HG03108 (cell line): ENCODE results near the gene ZNF620.
A peak's percentile ranks its signal among the peaks of the same experiment; 100 is the strongest.
"Not testable (repeated sequence)": the region's sequence is repeated elsewhere in the genome, so short reads cannot be mapped to it uniquely, and the experiment has no call there.

Experiments
- ATAC-seq: cut with Tn5 transposase; IDR thresholded peaks from one replicate; pipeline ENCODE4 v1.9.1; 2021; ENCODE audit warnings: moderate library complexity; ENCODE audit not compliant: unreplicated experiment

Gene ZNF620

DNA sequence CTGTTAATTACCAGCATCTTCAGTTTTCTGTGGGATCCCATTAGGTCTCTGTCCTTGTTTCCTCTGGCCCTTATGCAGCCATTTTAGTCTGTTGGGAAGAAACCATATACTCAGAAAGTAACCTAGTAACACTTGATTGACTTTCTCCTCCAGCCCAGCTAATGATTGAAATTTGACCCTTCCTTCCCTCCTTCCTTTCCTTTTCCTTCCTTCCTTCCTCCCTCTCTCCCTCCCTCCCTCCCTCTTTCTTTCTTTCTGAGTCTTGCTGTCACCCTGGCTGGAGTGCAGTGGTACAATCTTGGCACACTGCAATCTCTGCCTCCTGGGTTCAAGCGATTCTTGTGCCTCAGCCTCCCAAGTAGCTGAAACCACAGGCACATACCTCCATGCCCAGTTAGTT lies 5.9 kb upstream of the ZNF620 start:
- ATAC-seq = no peak

DNA sequence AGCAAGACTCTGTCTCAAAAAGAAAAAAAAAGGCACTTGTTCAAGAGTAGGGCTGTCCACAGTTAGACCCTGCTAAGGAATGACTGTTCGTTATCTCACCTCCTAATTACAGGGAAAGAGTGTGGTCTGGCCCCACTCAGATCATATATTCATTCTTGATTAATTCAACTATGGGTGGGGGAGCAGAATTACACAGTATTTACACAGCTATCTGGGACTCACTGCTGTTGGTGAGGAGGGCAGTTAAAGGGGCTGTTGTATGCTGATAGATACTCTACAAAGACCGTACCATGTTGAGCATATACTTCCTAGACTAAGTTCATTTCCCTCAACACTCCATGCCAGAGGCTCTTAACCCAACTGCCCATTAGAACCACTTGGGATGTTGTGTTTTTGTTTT lies 3.8 kb upstream of the ZNF620 start:
- no peak for ATAC-seq

DNA sequence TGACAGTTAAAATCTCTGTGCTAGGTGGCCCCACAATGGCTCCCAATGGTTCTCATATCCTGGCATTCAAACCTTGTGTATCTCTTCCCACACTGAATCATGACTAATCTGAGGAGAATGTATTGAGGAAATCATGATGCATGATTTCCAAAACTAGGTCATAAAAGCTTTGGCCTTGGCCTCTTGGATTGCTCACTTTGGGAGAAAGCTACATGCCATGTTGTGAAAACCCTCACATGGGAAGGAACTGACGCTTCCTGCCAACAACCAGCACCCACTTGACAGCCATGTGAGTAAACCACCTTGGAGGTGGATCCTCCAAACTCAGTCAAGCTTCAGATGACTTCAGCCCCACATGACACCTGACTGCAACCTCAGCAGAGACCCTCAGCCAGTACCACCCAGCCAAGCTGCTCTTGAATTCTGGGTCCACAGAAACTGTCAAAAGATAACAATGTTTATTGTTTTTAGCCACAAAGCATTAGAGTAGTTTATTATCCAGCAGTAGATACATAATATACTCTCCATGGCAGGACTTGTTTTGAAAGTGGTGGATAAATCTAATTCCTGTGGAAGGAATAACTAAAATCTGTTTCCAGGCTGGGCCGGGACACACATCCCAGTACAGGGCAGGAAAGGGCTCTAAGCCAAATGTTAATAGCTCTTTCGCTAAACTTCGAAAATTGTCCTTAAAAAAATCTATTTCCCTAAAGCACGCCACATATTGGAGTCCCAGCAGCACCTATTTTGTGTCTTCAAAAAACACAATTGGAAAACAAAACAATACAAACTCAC lies 1.0 kb upstream of the ZNF620 start:
- no peak for ATAC-seq

DNA sequence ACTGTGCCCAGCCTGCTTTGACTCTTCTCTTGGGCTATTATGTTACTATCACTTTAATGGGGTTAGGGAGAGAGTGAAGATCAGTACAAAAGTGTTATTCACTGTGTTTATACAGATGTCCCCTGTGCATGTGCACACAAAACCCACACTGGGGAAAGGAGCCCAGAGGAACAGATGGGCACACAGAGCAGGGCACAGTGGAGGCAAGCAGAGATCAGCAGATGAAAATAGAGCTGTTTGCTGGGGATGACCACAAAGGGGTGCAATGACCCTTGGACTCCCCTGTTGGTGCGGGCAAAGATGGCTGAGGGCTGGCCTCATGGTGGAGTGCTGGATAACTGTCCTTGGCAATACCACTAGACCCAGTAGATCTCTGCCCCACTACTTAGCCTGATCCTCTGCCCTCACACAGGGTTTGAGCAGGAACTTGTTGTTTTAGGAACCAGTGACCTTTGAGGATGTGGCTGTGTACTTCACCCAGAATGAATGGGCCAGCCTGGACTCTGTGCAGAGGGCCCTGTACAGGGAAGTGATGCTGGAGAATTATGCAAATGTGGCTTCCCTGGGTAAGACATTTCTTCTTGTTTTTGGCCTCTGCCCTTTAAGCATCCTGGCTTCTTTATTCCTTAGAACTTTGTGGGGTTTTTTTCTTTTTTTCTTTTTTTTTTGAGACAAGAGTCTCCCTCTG lies 5.3 kb downstream of the ZNF620 start:
- no peak for ATAC-seq

DNA sequence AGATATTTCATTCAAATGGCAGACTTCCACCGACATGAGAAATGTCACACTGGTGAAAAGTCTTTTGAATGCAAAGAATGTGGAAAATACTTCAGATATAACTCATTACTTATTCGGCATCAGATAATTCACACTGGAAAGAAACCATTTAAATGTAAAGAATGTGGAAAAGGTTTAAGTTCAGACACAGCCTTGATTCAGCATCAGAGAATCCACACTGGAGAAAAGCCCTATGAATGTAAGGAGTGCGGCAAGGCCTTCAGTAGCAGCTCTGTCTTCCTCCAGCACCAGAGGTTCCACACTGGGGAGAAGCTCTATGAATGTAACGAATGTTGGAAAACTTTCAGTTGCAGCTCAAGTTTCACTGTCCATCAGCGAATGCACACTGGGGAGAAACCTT lies 10.4 kb downstream of the ZNF620 start:
- no peak for ATAC-seq

DNA sequence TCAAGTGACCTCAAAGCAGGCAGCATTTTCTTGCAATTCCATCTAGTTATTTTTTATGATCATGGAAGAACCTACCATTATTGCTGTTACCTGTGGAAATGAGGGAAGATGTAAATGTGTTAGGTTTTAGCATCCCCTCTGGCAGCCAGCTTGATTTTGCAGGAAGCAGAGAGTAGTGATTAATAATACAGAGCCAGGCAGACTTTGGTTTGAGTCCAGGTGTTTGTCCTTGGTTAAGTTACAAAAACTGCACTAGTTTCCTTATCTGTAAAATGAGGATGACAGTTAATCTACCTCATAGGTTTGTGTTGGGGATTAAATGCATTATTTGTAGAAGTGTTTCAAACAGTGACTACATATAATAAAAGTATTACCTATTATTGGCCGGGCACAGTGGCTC lies 12.2 kb downstream of the ZNF620 start:
- no peak for ATAC-seq

DNA sequence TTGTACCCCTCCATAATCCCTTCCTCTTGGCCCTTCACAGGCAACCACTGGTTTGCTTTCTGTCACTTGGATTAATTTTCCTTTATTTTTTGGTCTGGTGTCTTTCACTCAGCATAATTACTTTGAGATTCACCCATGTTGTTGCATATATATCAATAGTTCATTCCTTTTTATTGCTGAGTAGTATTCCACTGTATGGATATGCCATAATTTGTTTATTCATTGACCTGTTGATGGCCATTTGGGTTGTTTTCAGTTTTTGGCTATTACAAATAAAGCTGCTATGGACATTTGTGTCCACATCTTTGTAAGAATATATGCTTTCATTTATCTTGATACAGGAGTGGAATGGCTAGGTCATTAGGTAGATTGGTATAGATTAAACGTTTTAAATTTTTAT lies 13.0 kb downstream of the ZNF620 start:
- ATAC-seq = no peak

DNA sequence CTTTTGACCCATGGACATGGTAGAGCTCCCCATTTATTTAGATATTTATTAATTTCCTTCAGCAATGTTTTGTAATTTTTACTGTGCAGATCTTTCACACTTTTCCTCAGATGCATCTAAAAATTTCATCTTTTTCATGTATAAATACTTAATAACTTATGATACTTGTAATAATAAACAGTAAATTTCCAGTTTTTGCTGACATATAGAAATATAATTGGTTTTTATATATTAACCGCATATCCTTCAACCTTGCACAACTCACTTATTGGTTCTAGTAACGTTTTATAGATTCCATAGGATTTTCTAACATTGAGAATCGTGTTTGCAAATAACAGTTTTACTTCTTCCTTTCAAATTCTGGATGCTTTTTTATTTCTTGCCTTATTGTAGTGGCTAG lies 15.4 kb downstream of the ZNF620 start:
- no peak for ATAC-seq

DNA sequence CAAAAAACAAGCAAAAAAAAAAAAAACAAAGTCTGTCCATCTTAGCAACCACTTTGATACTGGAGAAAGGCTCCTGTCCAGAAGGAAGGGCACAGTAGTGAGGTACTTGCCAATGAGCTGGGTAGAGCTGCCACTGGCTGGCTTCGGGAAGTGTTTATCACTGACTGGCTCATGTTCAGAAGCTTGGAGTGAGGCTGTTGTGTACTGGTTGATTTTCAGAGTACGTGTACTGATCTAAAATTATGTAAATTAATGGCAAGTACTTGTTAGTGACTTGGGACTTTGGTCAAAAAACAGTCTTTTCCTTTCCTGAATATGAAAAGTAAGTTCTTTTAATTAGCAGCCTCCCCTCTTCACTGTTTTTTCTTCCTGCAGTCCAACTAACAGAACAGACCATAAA lies 17.9 kb downstream of the ZNF620 start:
- no peak for ATAC-seq

DNA sequence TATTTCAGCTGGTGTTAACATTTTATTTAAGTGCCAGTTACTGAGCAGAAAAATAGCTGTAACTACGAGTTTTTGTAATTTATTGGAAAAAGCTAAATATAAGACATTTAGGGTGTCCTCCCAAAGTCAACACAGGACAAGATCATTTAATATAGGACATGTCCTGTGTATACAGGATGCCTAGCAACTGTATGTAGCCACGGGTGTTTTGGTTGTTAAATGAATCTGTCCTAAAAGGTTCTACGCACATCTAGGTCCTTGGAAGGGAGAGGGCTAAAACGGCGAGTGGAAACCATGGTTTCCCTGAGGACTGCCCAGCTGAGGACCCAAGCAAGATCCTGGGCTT lies 18.4 kb downstream of the ZNF620 start:
- no peak for ATAC-seq

DNA sequence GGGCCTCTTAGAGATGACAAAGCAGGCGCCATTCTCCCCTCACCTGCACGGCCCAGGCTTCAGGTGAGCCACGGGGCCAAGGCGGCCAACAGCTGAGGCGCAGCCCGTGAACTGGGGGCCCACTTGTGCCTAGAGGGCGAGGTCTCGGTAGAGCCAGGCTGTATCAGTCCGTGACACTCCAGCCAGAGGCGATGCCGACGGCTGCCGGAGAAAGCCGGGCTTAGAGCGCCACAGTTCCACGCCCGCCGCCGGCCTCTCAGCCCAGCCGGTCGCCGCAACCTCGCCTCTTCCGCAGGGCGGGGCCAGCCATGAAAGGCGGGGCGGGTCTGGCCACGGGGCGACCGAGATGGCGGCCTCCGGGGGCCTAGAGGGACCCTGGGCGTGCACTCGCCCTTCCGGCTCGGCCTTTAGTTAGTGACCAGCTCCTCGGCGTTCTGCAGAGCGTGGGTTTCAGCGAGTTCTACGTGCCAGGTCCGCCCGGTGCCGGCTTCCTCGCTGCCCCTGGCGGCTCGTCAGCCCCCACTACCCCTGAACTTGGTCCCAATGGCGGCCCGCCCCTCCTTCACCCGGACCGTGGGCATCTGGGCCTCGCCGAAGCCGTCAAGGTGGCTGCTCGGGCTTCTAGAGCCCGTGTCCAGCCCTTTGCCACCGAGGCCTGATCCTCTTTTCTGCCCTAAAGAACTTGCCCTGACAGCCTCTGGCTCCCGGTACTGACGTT lies 18.9 kb downstream of the ZNF620 start, which contains the start of gene ZNF621:
ZNF621 (plus strand) TSS at position 393 of the 718 bp plus-strand sequence. CDS start 881 bp downstream, outside the sequence.
- ATAC-seq = peak; percentile 99

DNA sequence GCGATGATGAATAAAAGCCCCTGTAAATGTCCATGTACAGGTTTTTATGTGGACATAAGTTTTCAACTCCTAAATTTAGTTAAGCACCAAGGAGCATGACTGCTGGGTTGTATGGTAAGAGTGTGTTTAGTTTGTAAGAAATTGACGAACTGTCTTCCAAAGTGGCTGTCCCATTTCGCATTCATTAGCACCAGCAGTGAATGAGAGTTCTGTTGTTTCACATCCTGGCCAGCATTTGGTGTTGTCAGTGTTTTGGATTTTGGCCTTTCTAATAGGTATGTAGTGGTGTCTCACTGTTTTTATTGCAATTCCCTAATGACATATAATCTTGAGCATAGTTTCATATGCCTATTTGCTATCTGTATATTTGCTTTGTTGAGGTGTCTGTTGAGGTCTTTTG lies 22.6 kb downstream of the ZNF620 start:
- no peak for ATAC-seq

DNA sequence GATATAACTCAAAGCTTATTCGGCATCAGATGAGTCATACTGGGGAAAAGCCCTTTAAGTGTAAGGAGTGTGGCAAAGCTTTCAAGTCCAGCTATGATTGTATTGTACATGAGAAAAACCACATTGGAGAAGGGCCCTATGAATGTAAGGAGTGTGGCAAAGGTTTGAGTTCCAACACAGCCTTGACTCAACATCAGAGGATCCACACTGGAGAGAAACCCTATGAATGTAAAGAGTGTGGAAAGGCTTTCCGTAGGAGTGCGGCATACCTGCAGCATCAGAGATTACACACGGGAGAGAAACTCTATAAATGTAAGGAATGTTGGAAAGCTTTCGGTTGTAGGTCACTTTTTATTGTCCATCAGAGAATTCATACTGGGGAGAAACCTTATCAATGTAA lies 26.4 kb downstream of the ZNF620 start:
- no peak for ATAC-seq

DNA sequence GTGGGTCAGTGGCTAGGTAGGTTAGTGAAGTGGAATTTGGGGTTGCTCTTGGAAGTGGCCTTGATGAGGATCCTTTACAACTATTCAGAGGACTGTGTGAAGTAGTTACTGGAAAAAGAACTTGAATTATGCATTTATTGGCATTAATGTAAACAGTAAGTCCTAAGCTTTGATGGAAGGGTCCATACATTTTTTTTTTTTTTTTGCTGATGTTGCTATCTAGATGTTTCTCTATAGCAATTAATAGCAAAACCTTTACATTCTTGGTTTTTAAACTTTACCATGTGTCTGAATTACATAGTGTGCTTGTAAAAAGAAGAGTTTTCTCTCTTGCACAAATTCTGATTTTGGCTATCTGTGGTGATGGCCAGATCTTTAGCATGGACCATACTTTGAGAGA lies 28.4 kb downstream of the ZNF620 start:
- no peak for ATAC-seq

DNA sequence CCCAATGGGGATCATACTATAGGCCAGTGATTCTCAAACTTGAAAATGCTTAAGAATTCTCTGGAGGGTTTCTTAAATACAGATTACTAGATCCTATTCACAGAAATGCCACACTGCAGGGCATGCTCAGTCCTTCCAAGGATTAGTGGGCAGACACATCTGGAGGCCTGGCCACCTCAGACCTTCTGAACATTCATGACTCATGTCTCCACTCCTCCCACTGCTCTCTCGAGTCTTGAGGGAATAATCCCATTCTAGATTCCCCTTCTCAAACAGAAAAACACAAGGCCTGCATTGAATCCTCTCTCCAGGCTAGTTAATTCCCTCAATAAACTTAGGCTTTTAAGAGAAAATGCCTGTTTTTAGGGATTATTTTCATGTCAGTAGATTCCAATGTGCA lies 41.0 kb downstream of the ZNF620 start:
- no peak for ATAC-seq

DNA sequence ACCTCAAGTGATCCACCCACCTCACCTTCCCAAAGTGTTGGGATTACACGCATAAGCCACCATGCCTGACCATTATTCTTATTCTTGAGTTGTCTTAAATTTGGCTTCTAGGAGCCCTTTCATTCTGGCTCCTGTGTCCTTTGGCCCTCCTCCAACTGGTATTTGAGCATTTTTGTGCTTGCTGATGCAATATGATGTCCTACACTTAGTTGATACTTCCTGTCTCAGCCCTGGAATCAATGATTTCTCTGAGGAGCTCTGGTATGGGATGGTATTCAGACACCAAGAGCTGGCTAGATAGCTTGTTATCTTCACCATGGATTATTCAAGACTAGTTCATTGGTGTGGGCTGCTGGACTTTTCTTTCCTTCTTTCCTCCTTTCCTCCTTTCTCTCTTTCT lies 44.3 kb downstream of the ZNF620 start:
- ATAC-seq = no peak

DNA sequence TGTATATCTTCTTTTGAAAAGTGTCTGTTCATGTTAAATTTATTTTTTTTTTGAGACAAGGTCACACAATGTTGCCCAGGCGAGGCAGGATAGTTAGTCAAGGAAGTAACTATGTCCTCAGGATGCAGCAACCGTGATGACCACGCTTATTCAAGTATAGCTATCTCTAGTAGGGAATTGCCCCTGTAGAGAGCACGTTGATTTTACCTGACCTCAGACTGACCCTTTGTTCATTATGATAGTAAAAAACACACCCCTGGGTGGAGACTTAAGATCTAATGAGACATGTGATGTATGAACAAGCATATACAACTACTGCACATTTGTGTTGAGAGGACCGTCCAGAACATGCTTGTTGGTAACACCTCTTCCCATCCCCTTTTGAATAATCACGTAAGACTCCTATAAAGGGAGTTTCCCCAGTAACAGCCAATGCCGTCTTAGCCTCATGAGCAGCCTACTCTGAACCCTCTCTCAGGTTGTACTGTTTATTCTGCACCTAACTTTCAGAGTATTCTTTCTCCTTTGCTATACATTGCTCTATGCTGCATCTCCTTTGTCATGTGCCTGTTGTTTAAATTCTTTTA lies 51.8 kb downstream of the ZNF620 start:
- no peak for ATAC-seq

DNA sequence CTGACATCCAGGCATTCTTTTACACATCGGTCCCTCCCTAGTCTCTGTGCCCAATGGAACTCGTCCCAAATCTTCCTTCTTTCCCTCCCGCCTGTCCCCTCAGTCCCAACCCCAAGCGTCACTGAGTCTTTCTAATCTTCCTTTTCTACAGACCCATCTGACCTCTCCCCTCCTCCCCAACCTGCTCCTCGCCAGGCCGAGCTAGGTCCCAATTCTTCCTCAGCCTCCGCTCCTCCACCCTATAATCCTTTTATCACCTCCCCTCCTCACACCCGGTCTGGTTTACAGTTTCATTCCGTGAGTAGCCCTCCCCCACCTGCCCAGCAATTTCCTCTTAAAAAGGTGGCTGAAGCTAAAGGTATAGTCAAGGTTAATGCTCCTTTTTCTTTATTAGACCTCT lies 56.6 kb downstream of the ZNF620 start:
- not testable (repeated sequence) for ATAC-seq

DNA sequence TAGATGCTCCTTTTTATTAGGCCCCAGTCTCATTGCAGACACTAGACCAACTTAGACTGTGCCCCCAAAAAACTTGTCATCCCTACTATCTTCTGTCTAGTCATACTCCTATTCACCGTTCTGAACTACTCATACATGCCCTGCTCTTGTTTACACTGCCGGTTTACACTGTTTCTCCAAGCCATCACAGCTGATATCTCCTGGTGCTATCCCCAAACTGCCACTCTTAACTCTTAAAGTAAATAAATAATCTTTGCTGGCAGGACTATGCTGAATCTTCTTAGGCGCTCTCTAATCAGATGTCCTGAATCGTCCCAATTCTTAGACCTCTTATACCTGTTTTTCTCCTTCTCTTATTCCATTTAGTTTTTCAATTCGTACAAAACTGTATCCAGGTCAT lies 59.8 kb downstream of the ZNF620 start:
- ATAC-seq = not testable (repeated sequence)

DNA sequence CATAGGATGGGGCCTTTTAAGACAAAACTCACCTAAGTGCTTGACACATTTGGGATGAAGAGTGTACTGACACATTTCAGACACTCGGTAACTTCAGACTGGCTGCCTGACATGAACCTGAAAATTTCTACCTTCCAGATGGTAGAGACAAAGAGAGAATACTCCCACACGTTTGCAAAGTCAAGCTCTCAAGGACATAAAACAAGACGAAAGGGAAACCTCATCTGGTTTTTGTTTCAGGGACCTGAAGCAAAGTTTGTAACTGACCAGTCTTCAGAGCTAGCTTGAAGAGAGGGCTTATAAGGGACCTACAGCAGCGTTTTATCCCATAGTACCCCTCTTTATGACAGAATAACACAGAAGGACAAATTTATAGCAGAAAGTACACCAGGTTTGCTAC lies 60.9 kb downstream of the ZNF620 start:
- ATAC-seq = no peak
